Peyer's patch (tissue), 4 donors: ENCODE results near the gene GIPR.

Source experiments
- POLR2A ChIP-seq, 2 donors: fragments of 450-650 bp; IDR thresholded peaks; one replicate each; pipeline ENCODE4 v1.5.1; 2017; ENCODE audit warnings: antibody characterized with exemption in 2 of 2, mild to moderate bottlenecking in 2 of 2, moderate library complexity in 2 of 2
- TF ChIP-seq, protein P1 (sequence below), 6 experiments: fragments of 450-650 bp in 4 of 6; fragments of 200-600 bp in 2 of 6; sonication (generic) in 1 of 6; IDR thresholded peaks; one replicate each; pipeline ENCODE4 v1.5.1; 2017 to 2019; ENCODE audit warnings: antibody characterized with exemption in 6 of 6, mild to moderate bottlenecking in 3 of 6, moderate library complexity in 1 of 6

DNA sequence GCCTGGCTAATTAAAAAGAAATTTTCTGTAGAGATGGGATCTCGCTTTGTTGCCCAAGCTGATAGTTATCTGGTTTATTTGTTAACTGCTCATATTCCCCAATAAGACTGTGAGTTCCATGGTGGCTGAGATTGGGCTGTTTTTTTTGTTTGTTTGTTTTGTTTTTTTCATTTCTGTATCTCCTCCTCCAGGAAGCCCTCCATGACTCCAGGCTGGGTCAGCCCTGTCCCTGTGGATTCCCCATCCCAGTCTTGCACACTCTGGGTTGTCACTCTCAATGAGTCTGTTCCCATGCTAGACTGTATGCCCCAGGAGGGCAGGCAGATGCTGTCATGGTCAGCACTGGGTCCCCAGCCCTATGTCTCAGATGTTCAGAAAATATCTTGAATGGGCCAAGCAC, 31.7 kb upstream of the GIPR start:
- TF ChIP-seq, protein P1, sequence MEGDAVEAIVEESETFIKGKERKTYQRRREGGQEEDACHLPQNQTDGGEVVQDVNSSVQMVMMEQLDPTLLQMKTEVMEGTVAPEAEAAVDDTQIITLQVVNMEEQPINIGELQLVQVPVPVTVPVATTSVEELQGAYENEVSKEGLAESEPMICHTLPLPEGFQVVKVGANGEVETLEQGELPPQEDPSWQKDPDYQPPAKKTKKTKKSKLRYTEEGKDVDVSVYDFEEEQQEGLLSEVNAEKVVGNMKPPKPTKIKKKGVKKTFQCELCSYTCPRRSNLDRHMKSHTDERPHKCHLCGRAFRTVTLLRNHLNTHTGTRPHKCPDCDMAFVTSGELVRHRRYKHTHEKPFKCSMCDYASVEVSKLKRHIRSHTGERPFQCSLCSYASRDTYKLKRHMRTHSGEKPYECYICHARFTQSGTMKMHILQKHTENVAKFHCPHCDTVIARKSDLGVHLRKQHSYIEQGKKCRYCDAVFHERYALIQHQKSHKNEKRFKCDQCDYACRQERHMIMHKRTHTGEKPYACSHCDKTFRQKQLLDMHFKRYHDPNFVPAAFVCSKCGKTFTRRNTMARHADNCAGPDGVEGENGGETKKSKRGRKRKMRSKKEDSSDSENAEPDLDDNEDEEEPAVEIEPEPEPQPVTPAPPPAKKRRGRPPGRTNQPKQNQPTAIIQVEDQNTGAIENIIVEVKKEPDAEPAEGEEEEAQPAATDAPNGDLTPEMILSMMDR (IDR thresholded peaks at IDR 0.05), result no peak
- TF ChIP-seq POLR2A (IDR thresholded peaks at IDR 0.05), result no peak
